Coronary artery (tissue), 2 donors: ENCODE data around the gene DLGAP3.
A peak's percentile ranks its signal among the peaks of the same experiment; 100 is the strongest.

Experiments
- DNase-seq: peaks from one replicate; pipeline ENCODE4 v3.0.0-alpha.2; 2017; ENCODE audit warnings: low spot score
- H3K27ac ChIP-seq, 2 donors: fragments of 200-600 bp; sonication (generic); one replicate each; pipeline ENCODE4 v1.5.1; 2016 to 2019
- H3K4me3 ChIP-seq: fragments of 200-600 bp; sonication (generic); 2 replicates; pipeline ENCODE4 v1.5.1; 2016; ENCODE audit warnings: mild to moderate bottlenecking, moderate library complexity
- CTCF ChIP-seq: fragments of 200-600 bp; sonication (generic); IDR thresholded peaks from one replicate; pipeline ENCODE4 v1.5.1; 2019; ENCODE audit warnings: antibody characterized with exemption

The DLGAP3 gene

GRCh38 chr1:34867415-34867814, 62.0 kb downstream of the DLGAP3 start:
- no peak for TF ChIP-seq CTCF
- Histone ChIP-seq H3K4me3 (no peak overlapping the region), H3K27ac (peak overlapping the region in 1 of 2 donors; percentile 31)
- DNase-seq, result no peak

DNA sequence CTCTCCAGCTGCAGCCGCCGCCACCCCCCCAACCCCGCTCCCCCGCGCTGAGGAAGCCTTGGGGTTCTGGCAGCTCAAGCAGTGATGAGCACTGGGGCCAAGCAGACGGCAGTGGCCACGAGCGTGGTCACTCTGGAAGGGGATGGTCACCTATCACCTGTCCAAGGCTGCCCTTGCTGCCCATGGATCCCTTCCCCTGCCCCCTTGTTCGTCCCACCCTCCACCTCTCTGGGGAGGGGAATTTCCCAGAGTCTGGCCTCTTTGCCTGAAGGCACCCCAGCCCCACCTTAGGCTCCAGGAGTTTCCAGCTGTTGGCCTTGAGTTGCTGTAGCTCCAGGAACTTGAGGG, 62.7 kb downstream of the DLGAP3 start:
- DNase-seq, result no peak
- H3K27ac ChIP-seq, result peak overlapping the region; percentile 71 to 82
- H3K4me3 ChIP-seq, result peak overlapping the region; percentile 91
- no peak for TF ChIP-seq CTCF

- peak overlapping the region; percentile 71 to 82 for H3K27ac ChIP-seq
- H3K4me3 ChIP-seq, result peak overlapping the region; percentile 91
- peak; percentile 88 for DNase-seq
- TF ChIP-seq CTCF, result peak; percentile 95
Observed at GRCh38 chr1:34865981-34866761, 63.3 kb downstream of the DLGAP3 start.

GRCh38 chr1:34865573-34865972, 63.9 kb downstream of the DLGAP3 start:
- DNase-seq, result no peak
- H3K4me3 ChIP-seq, result peak overlapping the region; percentile 91
- peak overlapping the region; percentile 71 to 82 for H3K27ac ChIP-seq
- TF ChIP-seq CTCF, result no peak

- DNase-seq, result no peak
- TF ChIP-seq CTCF, result no peak
- no peak overlapping the region for H3K4me3 ChIP-seq
- no peak overlapping the region for H3K27ac ChIP-seq
Observed at GRCh38 chr1:34864759-34865158, 64.7 kb downstream of the DLGAP3 start.

DNA sequence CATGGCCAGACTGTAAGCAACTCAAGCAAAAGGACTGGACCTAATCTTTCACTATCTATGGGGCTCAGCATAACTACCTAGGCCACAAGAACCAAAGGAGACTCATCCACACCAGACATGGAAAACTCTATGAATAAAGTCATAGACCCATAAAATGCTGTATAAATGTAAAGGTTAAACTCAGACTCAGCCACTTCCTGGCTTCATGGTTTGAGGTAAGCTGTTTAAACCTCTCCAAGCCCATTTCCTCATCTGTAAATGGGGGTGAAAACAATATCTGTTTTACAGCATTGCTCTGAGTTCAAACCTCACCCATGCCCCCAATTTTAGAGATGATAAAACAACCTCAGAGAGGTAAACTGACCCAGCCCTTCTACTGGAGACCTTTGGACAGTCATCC, 65.9 kb downstream of the DLGAP3 start:
- Histone ChIP-seq H3K4me3 (no peak overlapping the region), H3K27ac (no peak overlapping the region)
- no peak for TF ChIP-seq CTCF
- DNase-seq, result no peak
